GM21360 (cell line): ENCODE data around the gene PPP4R1.

ENCODE experiments used
- ATAC-seq: cut with Tn5 transposase; IDR thresholded peaks from one replicate; pipeline ENCODE4 v1.9.1; 2021; ENCODE audit warnings: mild to moderate bottlenecking, moderate library complexity; ENCODE audit not compliant: unreplicated experiment

The PPP4R1 gene

GRCh38 chr18:9549405-9549804, 65.0 kb downstream of the PPP4R1 start:
- no peak for ATAC-seq

GRCh38 chr18:9547782-9548181, 66.6 kb downstream of the PPP4R1 start:
- ATAC-seq = no peak

DNA sequence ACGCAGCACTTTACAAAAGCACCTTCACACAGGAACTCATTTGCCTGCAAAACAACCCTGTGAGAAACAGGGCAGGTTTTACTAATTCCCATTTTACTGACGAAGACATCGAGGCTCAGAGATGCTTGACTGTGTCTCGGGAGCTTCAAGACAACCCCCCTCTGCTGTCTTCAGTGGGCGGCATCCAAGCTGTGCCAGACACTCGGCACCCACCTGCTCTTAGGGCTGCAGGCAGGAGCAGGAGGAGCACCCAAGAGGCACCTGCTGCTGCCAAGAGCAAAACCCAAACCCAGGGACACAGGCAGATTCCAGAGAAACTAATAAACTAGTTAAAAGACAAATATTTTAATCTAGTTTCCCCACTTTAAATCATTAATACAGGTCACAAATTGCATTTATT, 67.9 kb downstream of the PPP4R1 start:
- no peak for ATAC-seq

DNA sequence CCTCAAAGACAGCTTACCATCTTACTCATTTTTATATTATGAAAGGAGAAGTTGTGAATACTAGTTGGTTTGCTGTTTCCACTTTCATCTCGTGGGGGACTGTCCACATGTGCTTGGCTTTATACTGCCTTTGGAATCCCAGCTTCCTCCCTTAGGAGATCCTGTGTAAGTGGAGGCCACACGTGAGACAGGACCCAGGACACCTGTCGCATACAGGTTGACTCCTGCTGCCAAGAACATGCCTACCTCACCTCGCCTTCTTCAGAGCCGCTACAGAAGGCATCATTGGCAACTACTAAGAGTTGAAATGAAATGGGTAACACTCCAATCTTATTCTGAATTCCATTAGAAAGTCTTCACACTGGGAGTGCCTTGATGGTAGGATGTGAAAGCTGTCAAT, 69.3 kb downstream of the PPP4R1 start:
- no peak for ATAC-seq

DNA sequence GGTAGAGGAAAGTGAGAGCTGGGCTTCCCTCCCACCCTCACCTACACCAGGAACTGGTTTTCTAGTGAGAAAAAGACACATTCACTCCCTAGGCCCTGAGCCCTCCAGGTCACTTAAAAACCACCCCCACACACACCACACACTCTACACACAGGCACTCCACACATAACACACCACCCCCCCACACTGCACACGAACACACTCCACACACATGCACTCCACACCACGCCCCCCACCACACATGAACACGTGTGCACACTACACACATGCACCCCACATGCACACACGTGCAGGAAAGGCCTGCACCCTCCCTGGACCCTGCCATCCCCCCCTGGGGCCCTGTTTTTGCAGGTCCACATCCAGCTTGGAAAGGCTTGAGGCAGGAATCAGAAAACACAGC, 71.4 kb downstream of the PPP4R1 start:
- ATAC-seq = no peak

DNA sequence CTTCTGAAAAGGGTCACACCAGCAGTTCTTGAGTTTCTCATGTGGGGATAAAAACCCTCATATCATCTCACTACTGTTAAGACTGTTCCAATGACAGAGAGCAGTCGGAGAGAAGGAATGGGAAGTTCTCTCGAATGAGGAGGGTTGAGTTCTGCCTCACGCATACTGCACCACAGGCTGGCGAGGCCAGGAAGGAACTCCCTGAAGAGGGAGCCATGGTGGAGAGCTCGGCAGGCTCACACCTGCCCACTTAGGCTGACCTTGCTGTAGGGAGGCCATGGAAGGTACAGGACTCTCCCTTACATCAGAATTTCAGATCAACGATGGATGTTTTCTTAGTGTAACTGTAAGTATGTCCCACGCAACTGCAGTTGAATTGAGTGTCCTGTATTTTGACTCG, 74.4 kb downstream of the PPP4R1 start:
- ATAC-seq = no peak

DNA sequence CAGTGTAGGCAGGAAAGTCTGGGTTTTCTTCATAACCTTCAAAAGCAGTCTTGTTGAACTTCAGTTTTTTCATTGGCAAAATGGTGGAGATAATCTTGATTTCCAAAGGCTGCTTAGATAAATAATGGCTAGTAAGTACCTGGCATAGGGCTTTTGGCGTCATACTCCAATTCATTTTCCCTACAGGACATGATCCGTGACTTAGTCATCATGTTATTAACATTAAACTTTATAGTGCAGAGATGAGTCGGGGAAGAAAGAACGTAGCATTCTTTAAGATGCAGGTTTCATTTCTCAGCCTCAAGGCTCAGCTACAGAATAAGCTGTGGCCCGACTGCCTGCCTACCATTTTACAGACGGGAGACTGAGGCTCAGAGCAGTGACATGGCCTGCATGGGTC, 75.1 kb downstream of the PPP4R1 start:
- ATAC-seq = no peak

GRCh38 chr18:9537677-9538076, 76.7 kb downstream of the PPP4R1 start:
- no peak for ATAC-seq

- no peak for ATAC-seq
Observed at GRCh38 chr18:9536354-9537152, 77.8 kb downstream of the PPP4R1 start.

GRCh38 chr18:9535430-9535991, 78.8 kb downstream of the PPP4R1 start:
- no peak for ATAC-seq

DNA sequence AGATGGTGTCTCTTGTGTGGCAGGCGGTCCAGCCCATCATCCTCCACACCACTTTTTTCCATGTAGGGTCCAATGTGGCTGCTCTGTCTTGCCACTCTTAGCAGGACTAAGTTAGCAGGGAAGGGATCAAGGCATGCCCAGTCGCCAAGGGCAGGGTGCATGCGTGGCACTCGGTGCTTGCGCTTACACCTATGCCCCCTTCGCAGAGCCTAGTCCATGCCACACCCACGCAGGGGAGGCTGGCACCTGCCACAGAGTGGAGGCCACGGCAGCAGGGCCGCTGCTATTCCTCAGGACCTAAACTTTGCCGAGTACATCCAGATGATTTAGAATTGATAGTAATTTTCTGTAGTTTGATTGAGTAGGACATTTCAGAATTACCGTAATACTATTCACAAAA, 79.5 kb downstream of the PPP4R1 start:
- no peak for ATAC-seq

GRCh38 chr18:9531791-9532410, 82.5 kb downstream of the PPP4R1 start:
- ATAC-seq = no peak

DNA sequence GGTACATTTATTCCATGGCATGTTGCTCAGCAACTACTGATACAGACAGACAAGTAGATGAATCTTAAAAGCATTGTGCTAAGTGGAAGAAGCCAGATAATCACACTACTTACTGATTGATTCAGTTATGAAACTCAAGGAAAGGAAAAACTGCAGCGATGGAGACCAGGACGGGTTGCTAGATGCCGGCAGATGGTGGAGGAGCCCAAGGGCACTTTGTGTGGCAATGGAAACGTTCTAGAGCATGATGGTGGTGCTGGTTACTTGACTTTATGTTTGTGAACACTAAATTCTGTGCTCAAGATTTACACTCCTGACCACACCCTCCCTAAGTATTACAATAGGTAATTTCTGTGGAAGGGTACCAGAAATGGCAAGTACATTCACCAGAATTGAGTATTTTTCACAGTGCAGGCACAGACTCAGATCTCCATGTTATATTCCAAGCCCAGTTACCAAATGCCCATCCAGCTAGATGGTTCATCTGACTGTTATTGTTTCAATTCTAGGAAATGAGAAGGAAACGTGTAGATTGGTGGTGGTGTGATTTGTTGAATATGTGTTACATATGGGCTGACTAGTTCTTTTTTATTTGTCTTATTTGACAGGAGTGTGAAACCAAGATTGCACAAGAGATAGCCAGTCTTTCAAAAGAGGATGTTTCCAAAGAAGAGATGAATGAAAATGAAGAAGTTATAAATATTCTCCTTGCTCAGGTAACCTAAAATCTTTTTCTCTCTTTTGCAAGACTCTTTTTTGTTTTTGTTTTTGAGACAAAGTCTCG, 83.9 kb downstream of the PPP4R1 start:
- no peak for ATAC-seq

DNA sequence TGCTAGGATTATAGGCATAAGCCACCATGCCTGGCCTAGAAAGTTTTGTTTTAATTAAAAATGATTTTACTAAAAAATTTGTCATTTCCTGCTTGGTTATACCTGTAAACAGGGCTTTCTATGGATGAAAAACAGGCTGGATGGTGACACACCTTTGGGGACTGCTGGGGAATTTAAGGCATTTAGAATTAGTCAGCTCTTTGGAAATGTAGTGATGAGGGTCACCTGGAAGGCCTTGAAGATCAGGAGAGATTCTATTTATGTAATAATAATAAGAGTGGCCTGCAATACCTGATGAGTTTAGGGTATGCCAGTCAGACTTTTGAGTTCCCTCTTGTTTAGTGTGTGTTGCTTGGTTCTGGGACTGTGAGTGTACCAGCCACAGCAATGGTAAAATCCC, 87.9 kb downstream of the PPP4R1 start:
- ATAC-seq = no peak

DNA sequence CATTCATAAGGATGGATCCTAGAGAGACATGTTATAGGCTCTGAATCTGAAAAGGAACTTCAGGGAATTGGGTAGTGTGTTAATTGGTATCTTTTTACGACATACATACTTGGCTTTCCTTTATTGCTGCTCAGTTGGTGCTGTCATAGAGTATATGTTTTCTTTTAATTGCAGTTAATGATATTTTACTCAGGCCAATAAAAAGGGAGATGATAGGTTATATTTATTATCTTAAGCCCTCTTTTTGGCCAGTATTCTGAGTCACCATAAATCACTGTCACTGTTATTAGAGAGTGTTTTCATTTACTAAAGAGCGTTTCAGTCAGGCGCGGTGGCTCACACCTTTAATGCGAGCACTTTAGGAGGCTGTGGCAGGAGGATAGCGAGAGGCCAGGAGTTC, 91.4 kb downstream of the PPP4R1 start:
- no peak for ATAC-seq

GRCh38 chr18:9521770-9522169, 92.6 kb downstream of the PPP4R1 start:
- no peak for ATAC-seq

DNA sequence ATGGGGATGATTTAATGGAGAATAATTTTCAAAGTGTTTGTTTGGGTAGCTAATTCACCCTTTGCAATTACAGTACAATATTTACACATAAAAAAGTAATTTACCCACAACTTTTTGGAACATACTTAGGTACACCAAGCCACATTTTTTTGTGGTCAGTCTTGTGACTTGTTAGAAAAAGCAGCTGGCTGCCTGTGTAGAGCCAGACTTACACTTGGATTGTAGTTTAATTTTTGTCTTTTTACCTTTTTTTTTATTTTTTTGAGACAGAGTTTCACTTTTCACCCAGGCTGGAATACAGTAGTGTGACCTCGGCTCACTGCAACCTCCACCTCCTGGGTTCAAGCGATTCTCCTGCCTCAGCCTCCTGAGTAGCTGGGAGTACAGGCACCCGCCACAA, 93.7 kb downstream of the PPP4R1 start:
- ATAC-seq = no peak

DNA sequence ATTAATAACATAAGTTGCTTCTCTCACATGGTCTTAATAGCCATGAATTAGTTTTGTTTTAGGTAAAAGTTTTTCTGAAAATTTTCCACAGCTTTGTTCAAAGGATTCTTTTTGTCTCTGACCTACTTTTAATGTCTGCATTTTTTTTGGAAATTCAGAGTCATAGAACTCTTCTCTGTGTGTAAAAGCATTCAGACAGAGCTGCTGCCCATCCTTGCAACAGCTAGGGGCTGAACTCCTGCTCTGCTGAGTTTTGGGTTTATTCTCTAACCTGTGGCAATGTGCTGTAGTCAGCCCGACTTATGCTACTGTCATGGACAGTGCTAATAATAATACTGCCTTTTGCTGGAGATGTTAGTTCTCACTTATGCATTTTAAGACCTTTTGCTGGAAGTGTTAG, 95.0 kb downstream of the PPP4R1 start:
- no peak for ATAC-seq

DNA sequence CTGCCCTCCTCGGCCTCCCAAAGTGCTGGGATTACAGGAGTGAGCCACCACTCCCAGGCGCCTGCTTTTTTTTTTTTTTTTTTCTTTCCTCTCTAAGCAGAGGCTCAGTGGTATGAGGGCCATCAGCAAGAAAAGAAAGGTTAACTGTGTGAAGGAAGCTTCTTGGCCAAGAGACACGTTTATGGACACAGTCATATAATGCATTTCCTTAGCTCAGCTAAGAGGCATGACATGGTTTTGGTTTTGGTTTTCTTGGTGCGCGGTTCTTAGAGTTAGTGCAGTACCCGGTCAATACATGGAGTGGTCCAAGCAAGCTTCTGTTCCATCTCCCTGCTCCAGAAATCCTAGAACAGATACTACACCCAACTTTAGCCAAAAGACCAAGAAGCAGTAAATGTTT, 96.5 kb downstream of the PPP4R1 start:
- ATAC-seq = no peak

DNA sequence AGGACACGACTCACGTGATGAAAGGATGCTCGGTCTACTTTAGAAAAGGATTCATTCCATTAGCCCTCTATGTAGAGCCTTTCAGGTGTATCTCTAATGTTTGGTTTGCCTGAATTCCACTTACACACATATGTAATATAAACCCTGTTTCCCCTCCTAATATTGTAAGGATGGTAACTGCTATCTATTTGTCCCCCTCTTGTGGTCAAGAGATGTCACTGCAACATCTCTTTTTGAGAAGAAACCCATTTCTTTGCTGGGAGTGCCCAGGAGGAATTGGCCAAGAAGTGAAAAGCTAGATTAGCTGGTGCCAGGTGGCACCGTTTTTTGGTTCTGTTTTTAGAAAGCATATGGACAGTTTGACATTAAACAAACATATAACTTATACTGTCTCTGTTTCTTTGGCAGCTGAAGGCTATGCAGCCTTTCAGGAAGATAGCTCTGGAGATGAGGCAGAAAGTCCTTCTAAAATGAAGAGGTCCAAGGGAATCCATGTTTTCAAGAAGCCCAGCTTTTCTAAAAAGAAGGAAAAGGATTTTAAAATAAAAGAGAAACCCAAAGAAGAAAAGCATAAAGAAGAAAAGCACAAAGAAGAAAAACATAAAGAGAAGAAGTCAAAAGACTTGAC, 97.8 kb downstream of the PPP4R1 start:
- no peak for ATAC-seq

DNA sequence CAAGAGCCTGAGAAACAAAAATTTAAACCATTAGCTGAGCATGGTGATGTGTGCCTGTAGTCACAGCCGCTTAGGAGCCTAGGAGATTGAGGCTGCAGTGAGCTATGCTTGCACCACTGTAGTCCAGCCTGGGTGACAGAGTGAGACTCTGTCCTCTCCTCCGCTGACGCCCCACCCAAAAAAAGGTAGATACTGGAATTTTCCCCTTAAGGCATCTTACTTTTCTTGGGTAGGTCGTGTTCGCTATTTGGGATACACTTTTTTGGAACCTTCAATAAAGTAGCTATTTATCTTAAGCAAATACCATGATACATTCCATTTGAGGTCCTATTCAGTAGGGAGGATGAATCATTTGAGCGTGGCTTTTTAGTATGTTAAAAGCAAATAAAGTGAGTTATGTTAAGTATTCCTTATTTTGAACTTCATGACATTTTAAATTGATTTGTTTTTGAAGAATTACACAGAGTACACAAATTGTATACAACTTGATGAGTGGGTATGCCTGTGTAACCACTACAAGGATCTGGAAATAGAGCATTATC, 100.3 kb downstream of the PPP4R1 start:
- ATAC-seq = no peak
